ENCODE data around the gene PFKFB3.

- TF ChIP-seq CTCF (IDR thresholded peaks at IDR 0.05; ENCODE audit: low read length) (no peak), EZH2 (IDR thresholded peaks at IDR 0.05; ENCODE audit: borderline replicate concordance, low read length) (no peak)
These were observed 26.0 kb upstream of the PFKFB3 start for GRCh38 chr10:6176691-6177231.
